ENCODE measurements around the gene ZNF362. TPM values are rescaled to one million over a fixed set of nuclear protein-coding genes. Genes with fewer than 3 reads are reported as not detected.

ZNF362 gene
- total and polyA plus RNA-seq, 2 of the 13 experiments (the other 11 are each of a cell fraction or from before 2014, with no cell fraction given), result 8.3 to 14.2 TPM

DNA sequence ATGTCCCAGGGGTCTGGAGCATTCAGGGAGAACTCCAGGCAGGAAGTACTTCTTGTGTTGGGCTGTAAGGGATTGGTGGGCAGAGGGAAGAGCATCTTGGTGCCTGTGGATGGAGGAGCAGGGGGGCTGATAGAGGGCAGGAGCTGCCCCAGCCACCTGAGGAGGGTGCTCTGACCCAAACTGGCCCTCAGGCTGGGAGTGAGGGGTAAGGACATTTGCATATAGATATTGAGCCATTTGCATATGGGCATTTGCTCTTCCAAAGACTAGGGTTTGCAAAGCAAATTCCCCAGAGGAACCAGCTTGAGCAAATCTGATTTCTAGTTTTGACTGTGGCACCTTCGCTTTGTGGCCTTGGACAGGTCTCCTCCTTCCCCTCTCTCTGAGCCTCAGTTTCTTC is 18.2 kb downstream of the ZNF362 start:
- Histone ChIP-seq H2AFZ (ENCODE audit: low read length) (no peak overlapping the region), H4K20me1 (ENCODE audit: insufficient read depth, low read length) (no peaks in the 10 kb centered on the region), H3K4me2 (ENCODE audit: low read depth, low read length) (no peak overlapping the region), H3K4me3 (replicated peaks in 1 of 3; ENCODE audit: insufficient read depth in 1 of 3, low read depth in 2 of 3, low read length in 3 of 3) (no peak overlapping the region), H3K9ac (ENCODE audit: insufficient read depth, low read depth, low read length) (no peak overlapping the region), H3K4me1 (ENCODE audit: insufficient read depth, low read length) (peaks cover 12% of the 10 kb centered on the region), H3K27me3 (ENCODE audit: control insufficient read depth in 1 of 2, insufficient read depth in 2 of 2, low read length in 2 of 2) (no peaks in the 10 kb centered on the region), H3K79me2 (ENCODE audit: insufficient read depth, low read length) (no peaks in the 10 kb centered on the region), H3K36me3 (replicated peaks in 1 of 2; ENCODE audit: control insufficient read depth in 1 of 2, insufficient read depth in 2 of 2, low read length in 2 of 2) (peaks cover 2 to 19% of the 10 kb centered on the region in 2 experiments; a peak in 4 of 5 replicates), H3K27ac (ENCODE audit: extremely low read length, insufficient read depth, low read length) (no peak overlapping the region), H3K9me3 (ENCODE audit: low read length) (no peaks in the 10 kb centered on the region)
- TF ChIP-seq STAG1 (CRISPR knock-in tag; IDR thresholded peaks at IDR 0.05), result no peak
- TF ChIP-seq ZBTB3 (CRISPR knock-in tag; IDR thresholded peaks at IDR 0.05; ENCODE audit: borderline replicate concordance, low read depth), result no peak
- no peak for TF ChIP-seq ATF5 (CRISPR knock-in tag; IDR thresholded peaks at IDR 0.05; ENCODE audit: low read depth)
- TF ChIP-seq, protein P1, sequence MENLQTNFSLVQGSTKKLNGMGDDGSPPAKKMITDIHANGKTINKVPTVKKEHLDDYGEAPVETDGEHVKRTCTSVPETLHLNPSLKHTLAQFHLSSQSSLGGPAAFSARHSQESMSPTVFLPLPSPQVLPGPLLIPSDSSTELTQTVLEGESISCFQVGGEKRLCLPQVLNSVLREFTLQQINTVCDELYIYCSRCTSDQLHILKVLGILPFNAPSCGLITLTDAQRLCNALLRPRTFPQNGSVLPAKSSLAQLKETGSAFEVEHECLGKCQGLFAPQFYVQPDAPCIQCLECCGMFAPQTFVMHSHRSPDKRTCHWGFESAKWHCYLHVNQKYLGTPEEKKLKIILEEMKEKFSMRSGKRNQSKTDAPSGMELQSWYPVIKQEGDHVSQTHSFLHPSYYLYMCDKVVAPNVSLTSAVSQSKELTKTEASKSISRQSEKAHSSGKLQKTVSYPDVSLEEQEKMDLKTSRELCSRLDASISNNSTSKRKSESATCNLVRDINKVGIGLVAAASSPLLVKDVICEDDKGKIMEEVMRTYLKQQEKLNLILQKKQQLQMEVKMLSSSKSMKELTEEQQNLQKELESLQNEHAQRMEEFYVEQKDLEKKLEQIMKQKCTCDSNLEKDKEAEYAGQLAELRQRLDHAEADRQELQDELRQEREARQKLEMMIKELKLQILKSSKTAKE (CRISPR knock-in tag; IDR thresholded peaks at IDR 0.05; ENCODE audit: borderline replicate concordance), result no peak
- TF ChIP-seq, protein P2, sequence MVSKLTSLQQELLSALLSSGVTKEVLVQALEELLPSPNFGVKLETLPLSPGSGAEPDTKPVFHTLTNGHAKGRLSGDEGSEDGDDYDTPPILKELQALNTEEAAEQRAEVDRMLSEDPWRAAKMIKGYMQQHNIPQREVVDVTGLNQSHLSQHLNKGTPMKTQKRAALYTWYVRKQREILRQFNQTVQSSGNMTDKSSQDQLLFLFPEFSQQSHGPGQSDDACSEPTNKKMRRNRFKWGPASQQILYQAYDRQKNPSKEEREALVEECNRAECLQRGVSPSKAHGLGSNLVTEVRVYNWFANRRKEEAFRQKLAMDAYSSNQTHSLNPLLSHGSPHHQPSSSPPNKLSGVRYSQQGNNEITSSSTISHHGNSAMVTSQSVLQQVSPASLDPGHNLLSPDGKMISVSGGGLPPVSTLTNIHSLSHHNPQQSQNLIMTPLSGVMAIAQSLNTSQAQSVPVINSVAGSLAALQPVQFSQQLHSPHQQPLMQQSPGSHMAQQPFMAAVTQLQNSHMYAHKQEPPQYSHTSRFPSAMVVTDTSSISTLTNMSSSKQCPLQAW (CRISPR knock-in tag; IDR thresholded peaks at IDR 0.05), result no peak
- TF ChIP-seq TP53 (CRISPR knock-in tag; conservative IDR thresholded peaks at IDR 0.05), result no peak
- TF ChIP-seq HIVEP1 (CRISPR knock-in tag; IDR thresholded peaks at IDR 0.05), result no peak
- ATAC-seq (no peak), FAIRE-seq (no peak), DNase-seq (ENCODE audit: low spot score) (no peak)
- CTCF ChIA-PET (ENCODE audit: low intra/inter-chr PET ratio, low total read pairs), result no interaction called here
- intact Hi-C loops (cut with micrococcal nuclease; ENCODE audit: unreplicated experiment), result no loop called here
- BruUV-seq (replicated peaks), result no TSS peak
- POLR2A ChIA-PET, result no interaction called here
- WGBS (ENCODE audit: low lambda C conversion rate), result 90% methylated on average over 1 of the region's 1 CpG
- in situ Hi-C loops (cut with HindIII; ENCODE audit: extremely low pct_ligation_motif_present, low pct_unique_long_range_greater_than_20kb), result no loop called here

All from HepG2 (cell line).